Fibroblast of skin of right biceps (primary cell): ENCODE measurements around the gene FAM228A.
A peak's percentile ranks its signal among the peaks of the same experiment; 100 is the strongest.
"Not testable (repeated sequence)": the region's sequence is repeated elsewhere in the genome, so short reads cannot be mapped to it uniquely, and the experiment has no call there.

Source experiments
- DNase-seq: peaks from one replicate; pipeline ENCODE4 v3.0.0-alpha.2; 2013

FAM228A gene

GRCh38 chr2:24191848-24192247 is 17.0 kb downstream of the FAM228A start:
- no peak for DNase-seq

- not testable (repeated sequence) for DNase-seq
Measured at GRCh38 chr2:24197213-24197612, 22.4 kb downstream of the FAM228A start.

- DNase-seq, result no peak
Measured at GRCh38 chr2:24199968-24200590, 25.2 kb downstream of the FAM228A start.

GRCh38 chr2:24200799-24201198 is 25.9 kb downstream of the FAM228A start:
- DNase-seq, result no peak

GRCh38 chr2:24203029-24203786 is 28.4 kb downstream of the FAM228A start:
- no peak for DNase-seq

GRCh38 chr2:24203787-24204150 is 28.9 kb downstream of the FAM228A start:
- DNase-seq, result no peak

- DNase-seq, result no peak
Measured at GRCh38 chr2:24204505-24204904, 29.7 kb downstream of the FAM228A start.

GRCh38 chr2:24205131-24205530 is 30.3 kb downstream of the FAM228A start:
- DNase-seq, result no peak

- DNase-seq, result no peak
Measured at GRCh38 chr2:24206242-24206641, 31.4 kb downstream of the FAM228A start.

- no peak for DNase-seq
Measured at GRCh38 chr2:24206714-24207113, 31.9 kb downstream of the FAM228A start.

GRCh38 chr2:24207359-24207758 is 32.5 kb downstream of the FAM228A start:
- DNase-seq, result no peak

- DNase-seq, result no peak
Measured at GRCh38 chr2:24208490-24208889, 33.6 kb downstream of the FAM228A start.

- DNase-seq, result no peak
Measured at GRCh38 chr2:24209389-24210105, 34.7 kb downstream of the FAM228A start.

- no peak for DNase-seq
Measured at GRCh38 chr2:24210106-24210455, 35.2 kb downstream of the FAM228A start.

GRCh38 chr2:24210723-24211122 is 35.9 kb downstream of the FAM228A start:
- no peak for DNase-seq

- no peak for DNase-seq
Measured at GRCh38 chr2:24211408-24211807, 36.6 kb downstream of the FAM228A start.

- no peak for DNase-seq
Measured at GRCh38 chr2:24214880-24215279, 40.0 kb downstream of the FAM228A start.

- no peak for DNase-seq
Measured at GRCh38 chr2:24220554-24221291, 45.9 kb downstream of the FAM228A start.

GRCh38 chr2:24221343-24222050 is 46.6 kb downstream of the FAM228A start:
- DNase-seq, result no peak

GRCh38 chr2:24222946-24223345 is 48.1 kb downstream of the FAM228A start:
- no peak for DNase-seq

- no peak for DNase-seq
Measured at GRCh38 chr2:24225499-24226242, 50.8 kb downstream of the FAM228A start.

- DNase-seq, result peak; percentile 4
Measured at GRCh38 chr2:24228470-24228869, 53.6 kb downstream of the FAM228A start.
